WTC11 (cell line): ENCODE measurements around the gene PER1. TPM values are rescaled to one million over a fixed set of nuclear protein-coding genes. Genes with fewer than 3 reads are reported as not detected.

Source experiments
- ATAC-seq: fragments of 200-7000 bp; cut with Tn5 transposase; 2 replicates; pipeline ENCODE4 v1.10.0; 2021; ENCODE audit warnings: mild to moderate bottlenecking, moderate library complexity
- CTCF ChIA-PET: fragments of 300-600 bp; sonication (Branson Sonifier 250); formaldehyde crosslinking; loops from one replicate; lab custom pipeline; 2021; ENCODE audit warnings: antibody characterized with exemption; lab: Charles Lee
- POLR2A ChIA-PET: fragments of 350-600 bp; sonication (Branson Sonifier 250); formaldehyde crosslinking; loops from one replicate; lab custom pipeline; 2021; ENCODE audit warnings: antibody characterized with exemption; lab: Charles Lee
- DNase-seq: peaks from one replicate; pipeline ENCODE4 v3.0.0; 2021; ENCODE audit warnings: low spot score
- H3K27ac Mint-ChIP-seq: 2 replicates; pipeline ENCODE4 v1.8.0; 2021; ENCODE audit warnings: mixed read lengths
- H3K27me3 Mint-ChIP-seq: 2 replicates; pipeline ENCODE4 v1.8.0; 2021; ENCODE audit warnings: low read depth, mild to moderate bottlenecking, moderate library complexity, mixed read lengths
- H3K36me3 Mint-ChIP-seq: 2 replicates; pipeline ENCODE4 v1.8.0; 2021; ENCODE audit warnings: mixed read lengths
- H3K4me1 Mint-ChIP-seq: 2 replicates; pipeline ENCODE4 v1.8.0; 2022; ENCODE audit warnings: mixed read lengths
- H3K4me3 Mint-ChIP-seq: 2 replicates; pipeline ENCODE4 v1.8.0; 2021; ENCODE audit warnings: mild to moderate bottlenecking, moderate library complexity, mixed read lengths
- H3K9me3 Mint-ChIP-seq: 2 replicates; pipeline ENCODE4 v1.8.0; 2021; ENCODE audit warnings: mixed read lengths
- CREM ChIP-seq: sonication (generic); formaldehyde crosslinking; IDR thresholded peaks from 2 replicates; pipeline ENCODE4 v1.8.1; 2022; ENCODE audit warnings: mild to moderate bottlenecking, missing genetic modification reagents, moderate library complexity
- GTF2I ChIP-seq: fragments of 250-450 bp; sonication (Bioruptor Pico); conservative IDR thresholded peaks from 2 replicates; pipeline ENCODE4 v1.4.0; 2021; ENCODE audit warnings: mild to moderate bottlenecking
- HMGA2 ChIP-seq: fragments of 250-450 bp; sonication (Bioruptor Pico); IDR thresholded peaks from 2 replicates; pipeline ENCODE4 v1.4.0; 2021; ENCODE audit warnings: mild to moderate bottlenecking, moderate library complexity
- JAZF1 ChIP-seq: fragments of 250-450 bp; sonication (Bioruptor Pico); IDR thresholded peaks from 2 replicates; pipeline ENCODE4 v1.9.0; 2021; ENCODE audit warnings: moderate library complexity, mild to moderate bottlenecking, inconsistent platforms
- RELA ChIP-seq: sonication (generic); formaldehyde crosslinking; IDR thresholded peaks from 2 replicates; pipeline ENCODE4 v1.8.1; 2022; ENCODE audit warnings: missing genetic modification reagents, mild to moderate bottlenecking, borderline replicate concordance
- SP1 ChIP-seq: sonication (generic); formaldehyde crosslinking; conservative IDR thresholded peaks from 2 replicates; pipeline ENCODE4 v1.8.1; 2022; ENCODE audit warnings: missing genetic modification reagents
- TEAD1 ChIP-seq: sonication (generic); formaldehyde crosslinking; IDR thresholded peaks from 2 replicates; pipeline ENCODE4 v1.8.0; 2022; ENCODE audit warnings: mild to moderate bottlenecking, missing genetic modification reagents
- TP53 ChIP-seq: sonication (generic); formaldehyde crosslinking; IDR thresholded peaks from 2 replicates; pipeline ENCODE4 v1.8.1; 2023; ENCODE audit warnings: mild to moderate bottlenecking, missing genetic modification reagents
- ZNF138 ChIP-seq: sonication (generic); formaldehyde crosslinking; conservative IDR thresholded peaks from 2 replicates; pipeline ENCODE4 v1.8.1; 2022; ENCODE audit warnings: mild to moderate bottlenecking, moderate library complexity, missing genetic modification reagents
- ZNF232 ChIP-seq: sonication (generic); formaldehyde crosslinking; IDR thresholded peaks from 2 replicates; pipeline ENCODE4 v1.8.0; 2022; ENCODE audit warnings: mild to moderate bottlenecking, missing genetic modification reagents
- ZNF263 ChIP-seq: sonication (generic); formaldehyde crosslinking; IDR thresholded peaks from 2 replicates; pipeline ENCODE4 v1.8.1; 2022; ENCODE audit warnings: low read depth, mild to moderate bottlenecking, moderate library complexity, missing genetic modification reagents
- ZNF671 ChIP-seq: fragments of 250-450 bp; sonication (Bioruptor Pico); IDR thresholded peaks from 2 replicates; pipeline ENCODE4 v1.8.0; 2021; ENCODE audit warnings: mild to moderate bottlenecking
- total RNA-seq: library from RNA; stranded (reverse); gene quantifications from 3 replicates; pipeline ENCODE4 v1.2.3, GENCODE V29; 2021
- TF ChIP-seq, protein P1 (sequence below): sonication (generic); formaldehyde crosslinking; IDR thresholded peaks from 2 replicates; pipeline ENCODE4 v1.8.1; 2023; ENCODE audit warnings: mild to moderate bottlenecking, missing genetic modification reagents, moderate library complexity
- TF ChIP-seq, protein P2 (sequence below): sonication (generic); formaldehyde crosslinking; IDR thresholded peaks from 2 replicates; pipeline ENCODE4 v1.8.0; 2022; ENCODE audit warnings: mild to moderate bottlenecking, missing genetic modification reagents
- TF ChIP-seq, protein P3 (sequence below): sonication (generic); formaldehyde crosslinking; IDR thresholded peaks from 2 replicates; pipeline ENCODE4 v1.8.1; 2022; ENCODE audit warnings: low read depth, mild to moderate bottlenecking, moderate library complexity, missing genetic modification reagents, borderline replicate concordance
- TF ChIP-seq, protein P4 (sequence below): fragments of 200-600 bp; IDR thresholded peaks from 2 replicates; pipeline ENCODE4 v1.8.0; 2022; ENCODE audit warnings: antibody characterized with exemption
- TF ChIP-seq, protein P5 (sequence below): sonication (generic); formaldehyde crosslinking; IDR thresholded peaks from 2 replicates; pipeline ENCODE4 v1.8.1; 2022; ENCODE audit warnings: mild to moderate bottlenecking, missing genetic modification reagents, moderate library complexity, borderline replicate concordance
- TF ChIP-seq, protein P6 (sequence below): fragments of 250-450 bp; sonication (Bioruptor Pico); conservative IDR thresholded peaks from 2 replicates; pipeline ENCODE4 v1.9.0; 2021; ENCODE audit warnings: mild to moderate bottlenecking

PER1 gene
- total RNA-seq, 1 experiment from 2014 or later, result 46.9 TPM

DNA sequence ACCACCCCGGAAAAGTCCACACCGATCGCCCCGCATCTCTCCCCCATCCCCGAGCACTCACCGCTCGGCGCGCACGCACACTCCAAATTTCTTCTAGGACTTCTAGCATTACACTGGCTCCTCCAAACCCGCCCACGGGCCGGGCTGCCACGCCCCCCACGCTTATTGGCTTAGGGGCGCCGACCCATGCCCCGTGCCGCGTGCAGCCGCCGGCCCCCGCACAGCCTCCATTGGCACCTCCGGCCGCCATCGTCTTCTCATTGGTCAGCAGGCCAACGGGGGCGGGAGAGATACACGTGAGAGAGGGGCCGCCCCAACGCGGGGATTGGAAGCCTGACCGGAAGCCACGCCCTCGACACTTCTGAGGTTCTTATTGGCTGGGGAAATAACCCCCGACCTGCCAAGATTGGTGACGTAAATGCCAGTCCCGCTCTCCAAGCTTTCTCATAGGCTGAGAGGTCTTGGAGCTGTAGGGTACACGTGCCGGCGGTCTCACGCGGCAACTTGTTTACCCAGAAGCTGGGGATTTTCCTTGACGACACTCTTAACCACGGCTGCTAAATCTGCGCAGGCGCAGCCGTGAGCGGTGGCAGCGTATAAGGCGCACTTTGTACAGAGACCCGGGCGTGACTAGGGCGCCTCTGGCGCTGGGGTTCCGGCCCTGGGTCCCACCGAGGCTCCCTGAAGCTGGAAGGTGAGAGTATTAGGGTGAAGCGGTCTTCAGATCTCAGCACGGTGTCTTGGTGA, 4.2 kb upstream of the PER1 start (continued):
- TF ChIP-seq ZNF232 (CRISPR knock-in tag), result 0 out of 2 replicates have a peak, but pooled peaks have one; percentile 50
- TF ChIP-seq, protein P1, sequence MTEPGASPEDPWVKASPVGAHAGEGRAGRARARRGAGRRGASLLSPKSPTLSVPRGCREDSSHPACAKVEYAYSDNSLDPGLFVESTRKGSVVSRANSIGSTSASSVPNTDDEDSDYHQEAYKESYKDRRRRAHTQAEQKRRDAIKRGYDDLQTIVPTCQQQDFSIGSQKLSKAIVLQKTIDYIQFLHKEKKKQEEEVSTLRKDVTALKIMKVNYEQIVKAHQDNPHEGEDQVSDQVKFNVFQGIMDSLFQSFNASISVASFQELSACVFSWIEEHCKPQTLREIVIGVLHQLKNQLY (CRISPR knock-in tag), result no peak
- peak; percentile 78 for TF ChIP-seq CREM (CRISPR knock-in tag)
- no peak for TF ChIP-seq ZNF138
- TF ChIP-seq HMGA2 (CRISPR knock-in tag), result no peak
- no peak for TF ChIP-seq GTF2I (CRISPR knock-in tag)
- TF ChIP-seq ZNF263 (CRISPR knock-in tag), result 0 out of 2 replicates have a peak, but pooled peaks have one; percentile 34
- TF ChIP-seq, protein P2, sequence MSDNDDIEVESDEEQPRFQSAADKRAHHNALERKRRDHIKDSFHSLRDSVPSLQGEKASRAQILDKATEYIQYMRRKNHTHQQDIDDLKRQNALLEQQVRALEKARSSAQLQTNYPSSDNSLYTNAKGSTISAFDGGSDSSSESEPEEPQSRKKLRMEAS (CRISPR knock-in tag), result peak; percentile 97
- no peak for TF ChIP-seq TP53 (CRISPR knock-in tag)
- no peak for TF ChIP-seq JAZF1 (CRISPR knock-in tag)
- no peak; the same call in 1 of the 2 replicates for TF ChIP-seq TEAD1 (CRISPR knock-in tag)
- TF ChIP-seq, protein P3, sequence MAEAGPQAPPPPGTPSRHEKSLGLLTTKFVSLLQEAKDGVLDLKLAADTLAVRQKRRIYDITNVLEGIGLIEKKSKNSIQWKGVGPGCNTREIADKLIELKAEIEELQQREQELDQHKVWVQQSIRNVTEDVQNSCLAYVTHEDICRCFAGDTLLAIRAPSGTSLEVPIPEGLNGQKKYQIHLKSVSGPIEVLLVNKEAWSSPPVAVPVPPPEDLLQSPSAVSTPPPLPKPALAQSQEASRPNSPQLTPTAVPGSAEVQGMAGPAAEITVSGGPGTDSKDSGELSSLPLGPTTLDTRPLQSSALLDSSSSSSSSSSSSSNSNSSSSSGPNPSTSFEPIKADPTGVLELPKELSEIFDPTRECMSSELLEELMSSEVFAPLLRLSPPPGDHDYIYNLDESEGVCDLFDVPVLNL (CRISPR knock-in tag), result no peak
- no peak for TF ChIP-seq RELA (CRISPR knock-in tag)
- TF ChIP-seq, protein P4, sequence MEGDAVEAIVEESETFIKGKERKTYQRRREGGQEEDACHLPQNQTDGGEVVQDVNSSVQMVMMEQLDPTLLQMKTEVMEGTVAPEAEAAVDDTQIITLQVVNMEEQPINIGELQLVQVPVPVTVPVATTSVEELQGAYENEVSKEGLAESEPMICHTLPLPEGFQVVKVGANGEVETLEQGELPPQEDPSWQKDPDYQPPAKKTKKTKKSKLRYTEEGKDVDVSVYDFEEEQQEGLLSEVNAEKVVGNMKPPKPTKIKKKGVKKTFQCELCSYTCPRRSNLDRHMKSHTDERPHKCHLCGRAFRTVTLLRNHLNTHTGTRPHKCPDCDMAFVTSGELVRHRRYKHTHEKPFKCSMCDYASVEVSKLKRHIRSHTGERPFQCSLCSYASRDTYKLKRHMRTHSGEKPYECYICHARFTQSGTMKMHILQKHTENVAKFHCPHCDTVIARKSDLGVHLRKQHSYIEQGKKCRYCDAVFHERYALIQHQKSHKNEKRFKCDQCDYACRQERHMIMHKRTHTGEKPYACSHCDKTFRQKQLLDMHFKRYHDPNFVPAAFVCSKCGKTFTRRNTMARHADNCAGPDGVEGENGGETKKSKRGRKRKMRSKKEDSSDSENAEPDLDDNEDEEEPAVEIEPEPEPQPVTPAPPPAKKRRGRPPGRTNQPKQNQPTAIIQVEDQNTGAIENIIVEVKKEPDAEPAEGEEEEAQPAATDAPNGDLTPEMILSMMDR, result no peak
- TF ChIP-seq, protein P5, sequence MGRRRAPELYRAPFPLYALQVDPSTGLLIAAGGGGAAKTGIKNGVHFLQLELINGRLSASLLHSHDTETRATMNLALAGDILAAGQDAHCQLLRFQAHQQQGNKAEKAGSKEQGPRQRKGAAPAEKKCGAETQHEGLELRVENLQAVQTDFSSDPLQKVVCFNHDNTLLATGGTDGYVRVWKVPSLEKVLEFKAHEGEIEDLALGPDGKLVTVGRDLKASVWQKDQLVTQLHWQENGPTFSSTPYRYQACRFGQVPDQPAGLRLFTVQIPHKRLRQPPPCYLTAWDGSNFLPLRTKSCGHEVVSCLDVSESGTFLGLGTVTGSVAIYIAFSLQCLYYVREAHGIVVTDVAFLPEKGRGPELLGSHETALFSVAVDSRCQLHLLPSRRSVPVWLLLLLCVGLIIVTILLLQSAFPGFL, result no peak
- TF ChIP-seq, protein P6, sequence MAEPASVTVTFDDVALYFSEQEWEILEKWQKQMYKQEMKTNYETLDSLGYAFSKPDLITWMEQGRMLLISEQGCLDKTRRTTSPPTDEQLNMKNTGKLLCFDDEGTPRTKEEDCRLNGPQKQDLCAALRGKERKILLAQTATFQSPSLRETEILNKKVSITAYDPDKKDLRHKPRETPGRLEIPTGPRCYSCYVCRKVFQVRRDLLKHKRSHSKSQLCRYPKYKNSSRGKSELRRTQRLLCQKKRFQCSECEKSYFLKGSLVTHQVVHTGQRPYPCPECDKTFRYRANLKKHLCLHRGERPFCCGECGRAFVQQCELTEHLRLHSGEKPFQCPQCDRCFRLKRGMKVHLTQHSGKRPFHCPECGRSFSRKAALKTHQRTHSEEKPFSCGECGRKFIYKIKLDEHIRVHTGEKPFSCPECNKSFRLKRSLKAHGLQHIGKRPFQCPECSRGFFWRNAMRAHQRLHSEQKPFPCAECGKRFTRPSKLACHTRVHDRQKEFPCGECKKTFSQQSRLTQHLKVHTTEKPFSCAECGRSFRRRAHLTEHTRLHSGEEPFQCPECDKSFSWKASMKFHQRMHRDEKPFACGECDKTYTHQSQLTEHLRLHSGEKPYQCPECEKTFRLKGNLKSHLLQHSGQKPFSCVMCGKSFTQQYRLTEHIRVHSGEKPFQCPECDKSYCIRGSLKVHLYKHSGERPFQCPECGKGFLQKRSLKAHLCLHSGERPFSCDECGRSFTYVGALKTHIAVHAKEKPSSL (CRISPR knock-in tag), result no peak

DNA sequence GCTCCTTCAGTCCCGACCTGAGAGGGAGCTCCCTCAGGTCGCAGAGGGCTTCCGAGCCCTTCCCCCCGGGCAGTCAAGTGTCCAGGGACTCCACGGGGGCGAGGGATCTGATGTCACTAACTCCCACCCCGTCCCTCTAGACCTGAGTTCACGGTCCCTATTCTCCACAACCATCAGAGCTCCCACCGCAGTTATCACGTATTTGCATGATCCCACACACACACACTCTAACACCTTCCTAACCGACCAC, 3.7 kb upstream of the PER1 start:
- Mint-ChIP-seq H3K9me3 (no peaks in the 10 kb centered on the region), H3K36me3 (no peaks in the 10 kb centered on the region; the same call in 1 of the 2 replicates), H3K27me3 (peaks cover 3% of the 10 kb centered on the region; the same call in 1 of the 2 replicates), H3K4me3 (no peak overlapping the region), H3K4me1 (peaks cover 27% of the 10 kb centered on the region), H3K27ac (no peak overlapping the region)
- CTCF ChIA-PET, result interaction anchor here (1.1 to 2.7 kb wide), 8 partner anchors 17 to 98 kb away, joined by 4 to 14 read pairs (median 9); partner anchors contain the start of gene ALOXE3
- ATAC-seq, result no peak
- no peak for DNase-seq
- POLR2A ChIA-PET, result interaction anchor here (0.7 to 2.5 kb wide), 8 partner anchors 17 to 469 kb away, joined by 3 to 22 read pairs (median 5); partner anchors contain the start of genes AURKB, BORCS6, HES7 and TP53
- TF ChIP-seq ZNF671 (CRISPR knock-in tag) (0 out of 2 replicates have a peak, but pooled peaks have one; percentile 17), SP1 (CRISPR knock-in tag) (no peak)
